ENCODE data around the gene MYO18B. TPM values are rescaled to one million over a fixed set of nuclear protein-coding genes. Genes with fewer than 3 reads are reported as not detected.
A peak's percentile ranks its signal among the peaks of the same experiment; 100 is the strongest.

Gene MYO18B
- total RNA-seq, 1 donor from 2014 or later, result not detected

DNA sequence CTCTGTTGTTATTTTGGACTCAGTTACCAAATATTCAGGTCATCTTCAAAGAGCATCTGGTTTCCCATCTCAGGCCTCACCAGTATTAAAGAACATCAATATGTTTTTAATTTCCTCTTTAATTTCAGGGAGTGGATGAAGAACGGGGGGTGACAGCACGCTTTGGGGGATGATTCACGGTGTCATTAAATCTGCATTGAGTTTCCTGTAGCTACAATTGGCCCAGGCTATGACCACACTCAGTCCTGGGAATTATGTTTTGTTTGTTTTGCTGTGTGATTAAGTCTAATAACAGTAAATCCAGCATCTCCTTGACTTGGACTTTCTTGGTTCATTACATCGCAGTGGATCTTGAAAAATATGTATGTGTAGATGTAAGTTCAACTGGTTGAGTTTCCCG is 277.6 kb downstream of the MYO18B start:
- no peaks in the 10 kb centered on the region for H3K36me3 ChIP-seq
- H3K4me1 ChIP-seq, result no peaks in the 10 kb centered on the region
- no peak for DNase-seq (ENCODE audit: extremely low spot score in 2 of 2)
- TF ChIP-seq POLR2A (IDR thresholded peaks at IDR 0.05) (no peak), POLR2AphosphoS5 (IDR thresholded peaks at IDR 0.05; ENCODE audit: insufficient read depth in 1 of 2, low read depth in 1 of 2) (no peak)
- TF ChIP-seq, protein P1, sequence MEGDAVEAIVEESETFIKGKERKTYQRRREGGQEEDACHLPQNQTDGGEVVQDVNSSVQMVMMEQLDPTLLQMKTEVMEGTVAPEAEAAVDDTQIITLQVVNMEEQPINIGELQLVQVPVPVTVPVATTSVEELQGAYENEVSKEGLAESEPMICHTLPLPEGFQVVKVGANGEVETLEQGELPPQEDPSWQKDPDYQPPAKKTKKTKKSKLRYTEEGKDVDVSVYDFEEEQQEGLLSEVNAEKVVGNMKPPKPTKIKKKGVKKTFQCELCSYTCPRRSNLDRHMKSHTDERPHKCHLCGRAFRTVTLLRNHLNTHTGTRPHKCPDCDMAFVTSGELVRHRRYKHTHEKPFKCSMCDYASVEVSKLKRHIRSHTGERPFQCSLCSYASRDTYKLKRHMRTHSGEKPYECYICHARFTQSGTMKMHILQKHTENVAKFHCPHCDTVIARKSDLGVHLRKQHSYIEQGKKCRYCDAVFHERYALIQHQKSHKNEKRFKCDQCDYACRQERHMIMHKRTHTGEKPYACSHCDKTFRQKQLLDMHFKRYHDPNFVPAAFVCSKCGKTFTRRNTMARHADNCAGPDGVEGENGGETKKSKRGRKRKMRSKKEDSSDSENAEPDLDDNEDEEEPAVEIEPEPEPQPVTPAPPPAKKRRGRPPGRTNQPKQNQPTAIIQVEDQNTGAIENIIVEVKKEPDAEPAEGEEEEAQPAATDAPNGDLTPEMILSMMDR (IDR thresholded peaks at IDR 0.05), result no peak
- H3K9me3 ChIP-seq, result no peaks in the 10 kb centered on the region
- H3K27ac ChIP-seq, result no peak overlapping the region
- H3K27me3 ChIP-seq, result no peaks in the 10 kb centered on the region
- intact Hi-C loops (cut with DNase I), result no loop called here
- H3K4me3 ChIP-seq, result no peak overlapping the region

DNA sequence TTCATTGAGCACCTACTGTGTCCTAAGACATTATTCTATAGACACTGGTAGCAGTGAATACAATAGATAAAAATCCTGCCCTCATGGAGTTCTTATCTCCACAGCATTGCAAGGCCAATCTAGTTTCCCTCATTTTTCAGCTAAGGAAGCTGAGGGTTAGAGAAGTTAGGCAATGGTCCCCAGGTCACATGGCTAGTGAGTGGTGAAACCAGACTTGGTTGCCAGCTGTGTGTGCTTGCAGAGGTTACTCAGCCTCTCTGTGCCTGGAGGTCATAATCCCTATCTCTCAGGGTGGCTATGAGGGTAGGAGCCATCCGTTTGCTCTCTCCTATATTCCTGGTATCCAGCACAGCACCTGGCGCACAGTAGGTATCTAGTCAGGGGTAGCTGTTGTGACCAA is 279.5 kb downstream of the MYO18B start:
- intact Hi-C loops (cut with DNase I), result no loop called here
- DNase-seq (ENCODE audit: extremely low spot score in 2 of 2), result peak in 1 of 2 donors; percentile 67
- no peaks in the 10 kb centered on the region for H3K27me3 ChIP-seq
- no peaks in the 10 kb centered on the region for H3K36me3 ChIP-seq
- no peaks in the 10 kb centered on the region for H3K4me1 ChIP-seq
- no peak overlapping the region for H3K4me3 ChIP-seq
- TF ChIP-seq, protein P1 (IDR thresholded peaks at IDR 0.05), result no peak
- TF ChIP-seq POLR2AphosphoS5 (IDR thresholded peaks at IDR 0.05; ENCODE audit: insufficient read depth in 1 of 2, low read depth in 1 of 2), result no peak
- TF ChIP-seq POLR2A (IDR thresholded peaks at IDR 0.05), result no peak
- H3K27ac ChIP-seq, result no peak overlapping the region
- no peaks in the 10 kb centered on the region for H3K9me3 ChIP-seq

DNA sequence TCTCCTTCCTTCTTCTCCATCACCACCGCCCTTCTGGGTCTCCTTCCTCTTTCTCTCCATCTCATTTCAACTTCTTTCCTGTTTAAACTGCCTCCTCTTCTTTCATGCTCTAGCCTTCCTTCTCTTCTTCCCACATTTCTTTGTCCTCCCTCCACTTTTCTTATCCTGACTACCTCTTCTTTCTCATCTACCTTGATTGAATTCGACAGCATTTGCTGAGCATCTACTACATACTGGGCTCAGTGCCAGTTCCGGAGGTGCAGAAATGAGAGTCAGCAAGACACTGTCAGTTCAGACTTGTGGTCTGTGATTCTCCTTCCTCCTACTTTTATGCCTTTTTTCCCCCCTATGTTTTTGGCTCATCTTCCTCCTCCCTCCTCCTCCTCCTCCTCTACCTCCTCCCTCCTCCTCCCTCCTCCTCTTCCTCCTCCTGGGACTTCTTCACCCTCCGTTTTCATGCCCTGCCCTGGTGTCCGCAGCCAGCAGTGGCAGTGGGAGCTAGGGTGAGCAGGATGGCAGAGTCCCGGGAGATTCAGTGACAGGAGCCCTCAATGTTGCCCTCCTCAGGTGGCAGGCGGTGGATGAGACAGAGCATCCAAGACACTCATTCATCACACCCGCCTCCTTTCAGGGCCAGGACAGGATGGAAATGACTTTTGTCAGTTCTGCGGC is 281.3 kb downstream of the MYO18B start:
- no peak overlapping the region for H3K4me3 ChIP-seq
- TF ChIP-seq POLR2A (IDR thresholded peaks at IDR 0.05), result no peak
- TF ChIP-seq, protein P1 (IDR thresholded peaks at IDR 0.05), result no peak
- no peak for TF ChIP-seq POLR2AphosphoS5 (IDR thresholded peaks at IDR 0.05; ENCODE audit: insufficient read depth in 1 of 2, low read depth in 1 of 2)
- H3K27ac ChIP-seq, result no peak overlapping the region
- H3K27me3 ChIP-seq, result no peaks in the 10 kb centered on the region
- intact Hi-C loops (cut with DNase I), result no loop called here
- no peaks in the 10 kb centered on the region for H3K4me1 ChIP-seq
- H3K9me3 ChIP-seq, result no peaks in the 10 kb centered on the region
- H3K36me3 ChIP-seq, result no peaks in the 10 kb centered on the region
- DNase-seq (ENCODE audit: extremely low spot score in 2 of 2), result peak in 1 of 2 donors; percentile 74

DNA sequence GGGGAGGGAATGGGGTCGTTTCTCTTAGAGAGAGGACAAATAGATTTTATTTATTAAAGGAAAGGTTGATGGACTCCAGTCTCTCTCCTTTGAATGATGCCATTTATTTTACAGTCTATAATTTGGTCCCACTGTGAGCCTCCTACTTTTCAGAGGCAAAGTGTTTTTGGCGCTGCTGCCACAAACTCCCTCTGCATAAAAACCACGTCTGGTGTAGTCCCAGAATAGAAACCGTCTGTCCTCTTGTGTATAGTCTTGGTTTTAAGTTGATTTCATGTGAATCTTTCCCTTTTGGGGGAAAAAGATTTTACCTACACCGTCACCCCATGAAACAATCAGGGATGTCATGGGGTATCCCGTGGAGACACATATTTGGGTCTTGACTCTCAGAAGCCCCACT is 283.6 kb downstream of the MYO18B start:
- Histone ChIP-seq H3K27me3 (no peaks in the 10 kb centered on the region), H3K36me3 (no peaks in the 10 kb centered on the region), H3K4me3 (no peak overlapping the region), H3K4me1 (no peaks in the 10 kb centered on the region), H3K9me3 (no peaks in the 10 kb centered on the region), H3K27ac (no peak overlapping the region)
- intact Hi-C loops (cut with DNase I), result no loop called here
- TF ChIP-seq POLR2A (IDR thresholded peaks at IDR 0.05) (no peak), POLR2AphosphoS5 (IDR thresholded peaks at IDR 0.05; ENCODE audit: insufficient read depth in 1 of 2, low read depth in 1 of 2) (no peak)
- TF ChIP-seq, protein P1 (IDR thresholded peaks at IDR 0.05), result no peak
- DNase-seq (ENCODE audit: extremely low spot score in 2 of 2), result no peak

DNA sequence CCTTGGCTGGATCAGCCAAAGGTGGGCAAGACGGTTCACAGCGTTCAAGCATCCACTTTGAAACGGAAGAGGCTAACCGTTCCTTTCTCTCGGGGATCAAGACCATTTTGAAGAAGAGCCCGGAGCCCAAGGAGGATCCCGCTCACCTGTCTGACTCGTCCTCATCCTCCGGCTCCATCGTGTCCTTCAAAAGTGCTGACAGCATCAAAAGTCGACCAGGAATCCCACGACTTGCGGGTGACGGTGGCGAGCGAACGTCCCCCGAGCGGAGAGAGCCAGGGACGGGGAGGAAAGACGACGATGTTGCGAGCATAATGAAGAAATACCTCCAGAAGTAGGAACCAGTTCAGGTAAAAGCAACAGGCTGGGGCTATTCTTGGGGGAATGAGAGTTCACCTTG is 285.4 kb downstream of the MYO18B start:
- no peak for DNase-seq (ENCODE audit: extremely low spot score in 2 of 2)
- Histone ChIP-seq H3K4me3 (no peak overlapping the region), H3K27me3 (no peaks in the 10 kb centered on the region), H3K27ac (no peak overlapping the region), H3K9me3 (no peaks in the 10 kb centered on the region), H3K4me1 (no peaks in the 10 kb centered on the region), H3K36me3 (no peaks in the 10 kb centered on the region)
- intact Hi-C loops (cut with DNase I), result no loop called here
- TF ChIP-seq, protein P1 (IDR thresholded peaks at IDR 0.05), result no peak
- TF ChIP-seq POLR2A (IDR thresholded peaks at IDR 0.05), result no peak
- no peak for TF ChIP-seq POLR2AphosphoS5 (IDR thresholded peaks at IDR 0.05; ENCODE audit: insufficient read depth in 1 of 2, low read depth in 1 of 2)

Measured in vagina (tissue), 2 donors.